GM12878 (cell line): ENCODE results near the gene RERE. TPM values are rescaled to one million over a fixed set of nuclear protein-coding genes. Genes with fewer than 3 reads are reported as not detected.

ENCODE experiments used
- ATAC-seq: fragments of 200-7000 bp; cut with Tn5 transposase; 3 replicates; pipeline ENCODE4 v1.9.1; 2020; ENCODE audit warnings: mild to moderate bottlenecking, moderate library complexity
- BruUV-seq: library from RNA; stranded (reverse); fragments of 400-500 nt; replicated peaks from 2 replicates; lab custom pipeline; 2021; lab: Mats Ljungman, UMichigan
- CTCF ChIA-PET: fragments of 300-600 bp; sonication (Branson Sonifier 250); formaldehyde crosslinking; extraction: SDS; loops from one replicate; lab custom pipeline; 2021; ENCODE audit warnings: inconsistent platforms; lab: Yijun Ruan, JAX
- POLR2A ChIA-PET: fragments of 350-600 bp; formaldehyde crosslinking; extraction: SDS; loops from one replicate; lab custom pipeline; 2021; ENCODE audit warnings: inconsistent platforms; lab: Charles Lee
- RAD21 ChIA-PET: fragments of 300-600 bp; sonication (Branson Sonifier 250); formaldehyde crosslinking; loops from one replicate; lab custom pipeline; 2023; ENCODE audit warnings: antibody characterized with exemption; ENCODE audit not compliant: unreplicated experiment; lab: Charles Lee
- SMC1A ChIA-PET: fragments of 300-600 bp; sonication (Branson Sonifier 250); formaldehyde crosslinking; loops from one replicate; lab custom pipeline; 2023; ENCODE audit not compliant: unreplicated experiment, uncharacterized antibody; lab: Charles Lee
- DNase-seq: peaks from one replicate; pipeline ENCODE4 v3.0.0-alpha.2; 2011; ENCODE audit warnings: low read depth, low spot score
- FAIRE-seq: peaks from 3 replicates; lab custom pipeline; 2011; peaks lifted over from hg19 to GRCh38; lab: Jason Lieb, UNC
- H2AFZ ChIP-seq: 2 replicates; pipeline ENCODE4 v1.6.0; 2011; ENCODE audit warnings: low read depth, low read length, control low read depth; ENCODE audit not compliant: control insufficient read depth
- H3K27ac ChIP-seq: 2 replicates; pipeline ENCODE4 v1.5.1; 2011; ENCODE audit warnings: control low read depth; ENCODE audit not compliant: control insufficient read depth, insufficient read depth
- H3K27me3 ChIP-seq, 2 experiments: replicated peaks in 1 of 2; 2 replicates each; pipeline versions ENCODE4 v1.6.0 to v1.6.1; 2011; ENCODE audit warnings: low read length in 1 of 2; ENCODE audit not compliant: control insufficient read depth in 2 of 2, insufficient read depth in 2 of 2
- H3K36me3 ChIP-seq, 2 experiments: 2 replicates each; pipeline ENCODE4 v1.5.1; 2011; ENCODE audit warnings: low read length in 1 of 2; ENCODE audit not compliant: control insufficient read depth in 2 of 2, insufficient read depth in 2 of 2
- H3K4me1 ChIP-seq: 2 replicates; pipeline ENCODE4 v1.6.1; 2011; ENCODE audit warnings: mild to moderate bottlenecking, low read length, moderate library complexity, mixed read lengths; ENCODE audit not compliant: control insufficient read depth, insufficient read depth
- H3K4me2 ChIP-seq: 2 replicates; pipeline ENCODE4 v1.6.0; 2011; ENCODE audit warnings: control low read depth; ENCODE audit not compliant: control insufficient read depth, insufficient read depth
- H3K4me3 ChIP-seq: fragments of 200-600 bp; sonication (generic); 2 replicates; pipeline ENCODE4 v1.5.1; 2016
- H3K79me2 ChIP-seq: 2 replicates; pipeline ENCODE4 v1.6.0; 2011; ENCODE audit warnings: low read length; ENCODE audit not compliant: control insufficient read depth, insufficient read depth
- H3K9ac ChIP-seq: 2 replicates; pipeline ENCODE4 v1.8.0; 2011; ENCODE audit warnings: low read length, control low read depth, mixed read lengths; ENCODE audit not compliant: control insufficient read depth, insufficient read depth
- H3K9me3 ChIP-seq: replicated peaks from 3 replicates; pipeline ENCODE4 v1.5.1; 2011; ENCODE audit warnings: mild to moderate bottlenecking, low read length; ENCODE audit not compliant: control insufficient read depth, insufficient read depth
- H4K20me1 ChIP-seq: 2 replicates; pipeline ENCODE4 v1.6.0; 2011; ENCODE audit not compliant: control insufficient read depth, insufficient read depth
- BCL11A ChIP-seq: IDR thresholded peaks from 2 replicates; pipeline ENCODE4 v1.6.1; 2011; ENCODE audit warnings: low read depth, low read length
- BCL3 ChIP-seq: IDR thresholded peaks from 2 replicates; pipeline ENCODE4 v1.6.1; 2011; ENCODE audit warnings: borderline replicate concordance, low read depth, mild to moderate bottlenecking, moderate library complexity, low read length; ENCODE audit not compliant: insufficient read depth, poor library complexity, severe bottlenecking
- FOXK2 ChIP-seq: fragments of 450-650 bp; IDR thresholded peaks from 2 replicates; pipeline ENCODE4 v1.6.1; 2017; ENCODE audit warnings: mild to moderate bottlenecking, moderate library complexity
- HDAC6 ChIP-seq: fragments of 200-600 bp; sonication (generic); IDR thresholded peaks from one replicate; pipeline ENCODE4 v1.8.0; 2017; ENCODE audit warnings: antibody characterized with exemption; ENCODE audit not compliant: unreplicated experiment
- HSF1 ChIP-seq: fragments of 150-350 bp; IDR thresholded peaks from 2 replicates; pipeline ENCODE4 v1.6.1; 2014; ENCODE audit warnings: mild to moderate bottlenecking, low read depth, low read length
- IKZF1 ChIP-seq: fragments of 450-650 bp; conservative IDR thresholded peaks from 2 replicates; pipeline ENCODE4 v1.6.1; 2017; ENCODE audit warnings: antibody characterized with exemption, mild to moderate bottlenecking
- KLF5 ChIP-seq: fragments of 450-650 bp; IDR thresholded peaks from 2 replicates; pipeline ENCODE4 v1.6.1; 2014; ENCODE audit warnings: mild to moderate bottlenecking; ENCODE audit not compliant: partially characterized antibody
- MTA2 ChIP-seq: fragments of 450-650 bp; IDR thresholded peaks from 2 replicates; pipeline ENCODE4 v1.6.1; 2016; ENCODE audit warnings: low read depth, mild to moderate bottlenecking, moderate library complexity
- NFYA ChIP-seq: IDR thresholded peaks from 2 replicates; pipeline ENCODE4 v1.6.1; 2011; ENCODE audit warnings: low read depth, mild to moderate bottlenecking, low read length, improper control_type of control experiment, borderline replicate concordance
- REST ChIP-seq: IDR thresholded peaks from 2 replicates; pipeline ENCODE4 v1.6.1; 2012; ENCODE audit warnings: mild to moderate bottlenecking, low read depth, low read length
- SIX5 ChIP-seq: IDR thresholded peaks from 2 replicates; pipeline ENCODE4 v1.6.1; 2011; ENCODE audit warnings: mild to moderate bottlenecking, low read depth, low read length, moderate library complexity; ENCODE audit not compliant: severe bottlenecking
- SMARCA5 ChIP-seq: fragments of 450-650 bp; IDR thresholded peaks from 2 replicates; pipeline ENCODE4 v1.6.1; 2017; ENCODE audit warnings: mild to moderate bottlenecking
- WRNIP1 ChIP-seq: IDR thresholded peaks from 2 replicates; pipeline ENCODE4 v1.6.1; 2011; ENCODE audit warnings: low read depth, low read length, improper control_type of control experiment, borderline replicate concordance
- ZBTB11 ChIP-seq: fragments of 450-650 bp; formaldehyde crosslinking; IDR thresholded peaks from 2 replicates; pipeline ENCODE4 v1.5.0; 2022; ENCODE audit warnings: mild to moderate bottlenecking, missing genetic modification characterization
- ZZZ3 ChIP-seq: IDR thresholded peaks from 2 replicates; pipeline ENCODE4 v1.6.1; 2011; ENCODE audit warnings: low read depth; ENCODE audit not compliant: control insufficient read depth, insufficient read length
- WGBS: methylation state at CpG from one replicate; pipeline ENCODE4 v1.1.6; 2016; ENCODE audit warnings: low lambda C conversion rate; ENCODE audit not compliant: insufficient replicate concordance, insufficient coverage; ENCODE audit errors: missing lambda C conversion rate; 5-methylcytosine and 5-hydroxymethylcytosine counted together
- in situ Hi-C: fragments of 300-500 bp; cut with MboI; formaldehyde crosslinking; loops from 9 replicates; pipeline ENCODE4 v1.14.3; 2018; ENCODE audit warnings: mixed read lengths
- intact Hi-C: fragments of 100-400 bp; cut with micrococcal nuclease; formaldehyde crosslinking; loops from one replicate; pipeline ENCODE4 v1.14.2; 2022; ENCODE audit not compliant: unreplicated experiment
- polyA plus RNA-seq, 11 experiments: library from polyadenylated mRNA; depleted of rRNA in 4 of 11; unstranded in 6 of 11; stranded (reverse) in 5 of 11; fragments of >200 nt; fragmentation: Nextera tagmentation in 4 of 11; fragmentation: Illumina TruSeq in 1 of 11; extraction: Ambion mirVana in 4 of 11; extraction: Trizol in 1 of 11; gene quantifications; 1 replicate in 1 of 11; 2 replicates in 10 of 11; pipeline versions ENCODE4 v1.2.1 to v1.2.3, GENCODE V29; 2011 to 2016; ENCODE audit warnings: inconsistent platforms in 2 of 11, missing spikeins in 2 of 11, low read depth in 1 of 11
- total RNA-seq, 4 experiments: library from RNA; depleted of rRNA in 3 of 4; stranded (reverse); fragments of >200 nt in 3 of 4; fragmentation: Illumina TruSeq in 1 of 4; extraction: Trizol in 1 of 4; gene quantifications; 2 replicates each; pipeline versions ENCODE4 v1.2.1 to v1.2.3, GENCODE V29; 2013 to 2021

RERE gene
- total and polyA plus RNA-seq, 10 of the 15 experiments (the other 5 are each of a cell fraction or from before 2014, with no cell fraction given), result 5.2 to 60.5 (median 20.2) TPM

- CTCF ChIA-PET, result interaction anchor here (1.0 to 2.3 kb wide), 5 partner anchors 12 to 110 kb away, joined by 3 to 14 read pairs (median 4); no protein-coding TSS in a partner anchor
- POLR2A ChIA-PET, result no interaction called here
- TF ChIP-seq WRNIP1 (no peak), MTA2 (no peak), REST (no peak), KLF5 (no peak), BCL11A (no peak), NFYA (no peak), HDAC6 (no peak), FOXK2 (no peak), ZBTB11 (no peak), SMARCA5 (no peak), SIX5 (no peak), HSF1 (no peak), BCL3 (no peak), ZZZ3 (no peak), IKZF1 (no peak)
Observed at GRCh38 chr1:8706291-8706690, 111.1 kb downstream of the RERE start.

More at GRCh38 chr1:8706291-8706690, 111.1 kb downstream of the RERE start:
- no peak for DNase-seq
- no peak for ATAC-seq
- RAD21 ChIA-PET, result interaction anchor here (1.0 to 1.4 kb wide), 2 partner anchors 16 to 20 kb away, joined by 3 read pairs; no protein-coding TSS in a partner anchor
- Histone ChIP-seq H4K20me1 (no peaks in the 10 kb centered on the region), H3K4me1 (no peaks in the 10 kb centered on the region), H3K27ac (no peak overlapping the region), H3K27me3 (no peaks in the 10 kb centered on the region), H3K4me3 (no peak overlapping the region), H3K36me3 (no peaks in the 10 kb centered on the region), H3K9me3 (no peaks in the 10 kb centered on the region), H2AFZ (no peak overlapping the region), H3K4me2 (no peak overlapping the region), H3K9ac (no peak overlapping the region), H3K79me2 (peaks cover 18% of the 10 kb centered on the region)
- WGBS, result 96% methylated on average over 1 of the region's 1 CpG
- in situ Hi-C loops (no loop called here), intact Hi-C loops (no loop called here)
- FAIRE-seq, result no peak
- SMC1A ChIA-PET, result interaction anchor here (1.0 to 10.6 kb wide), 7 partner anchors 16 to 348 kb away, joined by 3 to 142 read pairs (median 5); no protein-coding TSS in a partner anchor
- BruUV-seq, result no TSS peak
